Astrocyte of the spinal cord (primary cell): Measurements from ENCODE around the gene TP53I11.

ENCODE experiments used
- DNase-seq: peaks from one replicate; pipeline ENCODE4 v3.0.0; 2011; ENCODE audit warnings: low read depth, low spot score
- H3K4me3 ChIP-seq: 2 replicates; pipeline ENCODE4 v1.5.1; 2011; ENCODE audit warnings: low read depth, mild to moderate bottlenecking, low read length, moderate library complexity
- CTCF ChIP-seq: IDR thresholded peaks from 2 replicates; pipeline ENCODE4 v1.5.1; 2012; ENCODE audit warnings: low read depth, mild to moderate bottlenecking, low read length, inconsistent platforms
- in situ Hi-C: cut with HindIII; loops from 2 replicates; pipeline ENCODE4 v1.10.0; 2017; ENCODE audit warnings: low sequenced_read_pairs

TP53I11 gene

GRCh38 chr11:44979543-44980399, 29.1 kb upstream of the TP53I11 start:
- DNase-seq, result no peak
- in situ Hi-C loops, result no loop called here
- TF ChIP-seq CTCF, result no peak
- H3K4me3 ChIP-seq, result no peak overlapping the region

- in situ Hi-C loops, result no loop called here
- no peak for TF ChIP-seq CTCF
- no peak overlapping the region for H3K4me3 ChIP-seq
- DNase-seq, result no peak
Measured at GRCh38 chr11:44978961-44979331, 28.3 kb upstream of the TP53I11 start.

DNA sequence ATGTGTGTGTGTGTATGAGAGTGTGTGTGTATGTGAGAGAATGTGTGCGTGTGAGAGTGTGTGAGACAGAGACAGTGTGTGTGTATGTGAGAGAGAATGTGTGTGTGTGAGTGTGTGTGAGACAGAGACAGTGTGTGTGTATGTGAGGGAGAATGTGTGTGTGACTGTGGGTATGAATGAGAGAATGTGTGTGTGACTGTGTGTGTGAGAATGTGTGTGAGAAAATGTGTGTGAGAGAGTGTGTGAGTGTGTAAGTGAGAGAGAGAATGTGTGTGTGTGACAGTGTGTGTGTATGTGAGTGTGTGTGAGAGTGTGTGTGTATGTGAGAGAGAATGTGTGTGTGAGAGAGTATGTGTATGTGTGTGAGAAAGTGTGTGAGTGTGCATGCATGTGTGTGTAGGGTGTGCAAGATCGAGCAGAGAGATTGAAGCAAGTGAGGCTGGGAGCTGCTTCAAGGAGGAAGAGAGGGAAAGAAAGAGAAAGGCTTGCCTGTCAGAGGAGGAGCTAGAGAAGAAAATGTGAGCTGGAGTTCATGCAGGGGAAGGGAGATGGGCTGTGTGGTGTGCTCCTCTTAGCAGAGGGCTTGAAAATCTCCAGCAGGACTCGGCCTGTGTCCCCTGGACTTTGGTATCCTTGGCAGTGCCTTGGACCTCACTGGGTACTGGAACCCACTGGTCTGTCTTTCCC, 27.7 kb upstream of the TP53I11 start:
- in situ Hi-C loops, result no loop called here
- DNase-seq, result no peak
- H3K4me3 ChIP-seq, result no peak overlapping the region
- TF ChIP-seq CTCF, result no peak

DNA sequence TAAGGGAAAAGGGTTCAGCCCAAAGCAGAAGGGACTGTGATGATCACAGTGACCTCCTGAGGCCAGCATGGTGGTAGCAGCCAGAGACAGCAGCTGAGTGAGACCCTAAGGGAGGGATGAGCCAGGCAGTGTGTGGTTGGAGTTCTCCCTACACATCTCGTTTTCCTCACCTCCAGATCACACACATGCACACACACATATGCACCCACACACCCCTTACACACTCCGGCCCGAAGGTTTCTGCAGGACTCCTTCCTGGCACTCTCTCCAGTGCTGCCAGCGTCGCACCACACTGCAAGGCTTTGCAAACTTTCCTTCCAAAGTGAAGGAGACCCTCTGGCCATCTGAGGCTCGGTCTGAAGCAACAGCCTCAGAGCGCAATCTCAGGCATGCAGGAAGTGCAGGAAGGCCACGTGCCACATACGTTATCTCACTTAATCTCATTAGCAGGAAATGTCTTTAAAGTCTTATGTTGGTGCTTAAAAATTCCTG, 26.9 kb upstream of the TP53I11 start:
- H3K4me3 ChIP-seq, result no peak overlapping the region
- no peak for DNase-seq
- in situ Hi-C loops, result no loop called here
- TF ChIP-seq CTCF, result peak; percentile 13

- no peak for TF ChIP-seq CTCF
- in situ Hi-C loops, result no loop called here
- H3K4me3 ChIP-seq, result no peak overlapping the region
- DNase-seq, result no peak
Measured at GRCh38 chr11:44976576-44976975, 25.9 kb upstream of the TP53I11 start.

DNA sequence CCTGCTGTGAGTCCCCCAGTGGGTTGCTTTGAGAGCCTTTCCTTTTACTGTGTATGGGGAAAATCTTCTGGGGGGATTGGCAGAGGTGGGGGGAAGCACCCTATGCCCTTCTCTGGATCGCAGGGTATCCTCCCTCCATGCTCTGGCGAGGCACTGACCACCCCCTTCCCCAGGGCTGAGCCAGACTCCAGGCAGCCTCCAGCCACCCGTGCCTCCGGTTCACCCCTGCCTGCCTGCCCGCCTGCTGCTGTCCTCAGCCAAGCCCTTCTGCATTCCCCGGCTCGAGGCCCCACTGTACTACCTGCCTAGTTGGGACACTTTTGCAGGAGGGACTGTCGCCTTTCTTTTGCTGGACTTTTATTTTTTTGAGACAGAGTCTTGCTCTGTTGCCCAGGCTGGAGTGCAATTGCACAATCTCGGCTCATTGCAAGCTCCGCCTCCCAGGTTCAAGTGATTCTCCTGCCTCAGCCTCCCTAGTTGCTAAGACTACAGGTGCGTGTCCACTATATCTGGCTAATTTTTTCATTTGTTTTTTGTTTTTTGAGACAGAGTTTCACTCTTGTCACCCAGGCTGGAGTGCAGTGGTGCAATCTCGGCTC, 23.8 kb upstream of the TP53I11 start:
- no peak for DNase-seq
- no peak overlapping the region for H3K4me3 ChIP-seq
- TF ChIP-seq CTCF, result no peak
- in situ Hi-C loops, result no loop called here
